Mesendoderm (in vitro differentiated cells): ENCODE measurements around the gene HS1BP3.

ENCODE experiments used
- DNase-seq: peaks from one replicate; pipeline ENCODE4 v3.0.0; 2013
- H2AK5ac ChIP-seq: 2 replicates; pipeline ENCODE4 v1.6.1; 2013; ENCODE audit warnings: low read length, inconsistent platforms
- H2BK120ac ChIP-seq: 2 replicates; pipeline ENCODE4 v1.6.1; 2013; ENCODE audit warnings: low read depth, mild to moderate bottlenecking, low read length, moderate library complexity, mixed read lengths
- H2BK15ac ChIP-seq: replicated peaks from 2 replicates; pipeline ENCODE4 v1.6.1; 2013; ENCODE audit warnings: low read depth, mild to moderate bottlenecking, moderate library complexity
- H2BK5ac ChIP-seq: 2 replicates; pipeline ENCODE4 v1.6.1; 2013; ENCODE audit warnings: low read length, inconsistent platforms
- H3K18ac ChIP-seq: 2 replicates; pipeline ENCODE4 v1.6.1; 2013; ENCODE audit warnings: mild to moderate bottlenecking, low read length, mixed read lengths
- H3K23ac ChIP-seq: one replicate; pipeline ENCODE4 v1.6.1; 2013; ENCODE audit warnings: low read length
- H3K27ac ChIP-seq: 2 replicates; pipeline ENCODE4 v1.5.1; 2013; ENCODE audit warnings: low read depth, mild to moderate bottlenecking, inconsistent platforms, low read length, moderate library complexity
- H3K27me3 ChIP-seq: 2 replicates; pipeline ENCODE4 v1.6.1; 2013; ENCODE audit warnings: low read length, control low read depth, mild to moderate bottlenecking, inconsistent platforms; ENCODE audit not compliant: insufficient read depth, poor library complexity
- H3K36me3 ChIP-seq: 2 replicates; pipeline ENCODE4 v1.6.1; 2013; ENCODE audit warnings: low read length, inconsistent platforms; ENCODE audit not compliant: control insufficient read depth, insufficient read depth
- H3K4ac ChIP-seq: one replicate; pipeline ENCODE4 v1.6.1; 2013; ENCODE audit warnings: low read depth, mild to moderate bottlenecking, low read length, moderate library complexity
- H3K4me1 ChIP-seq: 2 replicates; pipeline ENCODE4 v1.6.1; 2013; ENCODE audit warnings: low read depth, low read length, inconsistent platforms; ENCODE audit not compliant: control insufficient read depth
- H3K4me2 ChIP-seq: 2 replicates; pipeline ENCODE4 v1.6.1; 2013; ENCODE audit warnings: low read length
- H3K4me3 ChIP-seq: 2 replicates; pipeline ENCODE4 v1.5.1; 2013; ENCODE audit warnings: mild to moderate bottlenecking, low read length
- H3K56ac ChIP-seq: one replicate; pipeline ENCODE4 v1.6.1; 2013; ENCODE audit warnings: low read length
- H3K79me1 ChIP-seq: 2 replicates; pipeline ENCODE4 v1.6.1; 2013; ENCODE audit warnings: low read length, inconsistent platforms
- H3K79me2 ChIP-seq: 2 replicates; pipeline ENCODE4 v1.6.1; 2013; ENCODE audit warnings: mild to moderate bottlenecking, low read length; ENCODE audit not compliant: control insufficient read depth, insufficient read depth
- H3K9ac ChIP-seq: 2 replicates; pipeline ENCODE4 v1.6.1; 2013; ENCODE audit warnings: low read length, inconsistent platforms
- H4K5ac ChIP-seq: one replicate; pipeline ENCODE4 v1.6.1; 2013; ENCODE audit warnings: low read length
- H4K8ac ChIP-seq: one replicate; pipeline ENCODE4 v1.6.1; 2013; ENCODE audit warnings: low read depth, mild to moderate bottlenecking, control low read depth, low read length, moderate library complexity
- WGBS: extraction: QIAGEN DNeasy Blood & Tissue Kit; methylation state at CpG from one replicate; pipeline ENCODE4 v1.1.7; 2013; ENCODE audit warnings: low lambda C conversion rate, missing lambda C conversion rate; ENCODE audit not compliant: insufficient coverage; ENCODE audit errors: extremely low coverage; 5-methylcytosine and 5-hydroxymethylcytosine counted together

Gene HS1BP3

DNA sequence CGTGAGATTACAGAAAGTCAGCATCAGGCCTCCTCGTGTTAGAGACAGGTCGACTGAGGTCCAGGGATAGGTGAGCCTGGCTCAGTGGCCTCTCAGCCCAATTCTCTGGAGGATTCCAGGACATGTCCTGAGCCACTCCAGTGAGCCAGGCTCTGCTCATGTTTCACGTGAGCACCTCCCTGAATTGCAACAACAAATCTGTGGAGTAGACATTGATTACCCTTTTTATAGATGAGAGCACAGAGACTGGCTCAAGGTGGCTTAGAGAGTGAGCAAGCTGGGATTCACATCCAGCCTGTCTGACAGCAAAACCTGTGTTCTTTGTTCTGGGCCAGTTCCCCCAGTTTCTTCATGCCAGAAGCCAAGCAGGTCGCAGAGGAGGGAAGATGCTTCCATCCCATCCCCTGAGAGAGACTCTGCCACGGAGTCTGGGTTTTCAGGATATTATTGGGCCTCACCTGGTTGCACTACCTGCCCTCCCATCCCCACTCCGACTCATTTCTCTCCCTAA lies 46.4 kb downstream of the HS1BP3 start:
- no peak overlapping the region for H4K8ac ChIP-seq
- no peak overlapping the region for H4K5ac ChIP-seq
- no peak overlapping the region for H3K4me3 ChIP-seq
- H3K18ac ChIP-seq: no peak overlapping the region
- no peak overlapping the region for H2BK15ac ChIP-seq
- no peak for DNase-seq
- no peak overlapping the region for H2AK5ac ChIP-seq
- no peak overlapping the region for H3K4me2 ChIP-seq
- H3K36me3 ChIP-seq: no peaks in the 10 kb centered on the region
- no peak overlapping the region for H2BK120ac ChIP-seq
- H2BK5ac ChIP-seq: no peak overlapping the region
- H3K9ac ChIP-seq: no peak overlapping the region
- H3K4ac ChIP-seq: no peak overlapping the region
- H3K79me2 ChIP-seq: no peaks in the 10 kb centered on the region
- no peaks in the 10 kb centered on the region for H3K4me1 ChIP-seq
- H3K27me3 ChIP-seq: no peaks in the 10 kb centered on the region
- H3K79me1 ChIP-seq: no peaks in the 10 kb centered on the region
- H3K56ac ChIP-seq: no peak overlapping the region
- no CpG with 5 or more reads among the region's 7 CpGs for WGBS
- H3K27ac ChIP-seq: no peak overlapping the region
- H3K23ac ChIP-seq: no peak overlapping the region

DNA sequence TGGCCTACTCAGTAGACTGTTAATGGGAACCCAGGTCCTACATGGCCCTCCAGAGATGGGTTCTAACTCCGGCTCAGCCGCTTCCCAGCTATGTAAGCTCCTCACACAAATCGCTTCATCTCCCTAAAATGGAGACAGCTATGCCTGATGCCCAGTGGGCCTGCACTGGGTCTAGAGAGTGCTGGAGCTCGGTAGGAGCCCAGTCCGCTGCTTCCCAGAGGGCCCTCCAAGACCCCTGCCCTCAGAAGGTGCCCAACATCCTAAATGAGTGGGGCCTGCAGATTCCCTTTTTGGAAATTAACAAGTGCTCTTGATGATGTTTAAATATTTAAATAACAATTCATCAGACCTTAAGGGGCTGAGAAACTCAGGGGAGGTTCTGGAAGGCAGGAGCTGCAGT lies 47.1 kb downstream of the HS1BP3 start:
- no CpG with 5 or more reads among the region's 5 CpGs for WGBS
- H3K23ac ChIP-seq: no peak overlapping the region
- H3K4me2 ChIP-seq: no peak overlapping the region
- H3K56ac ChIP-seq: no peak overlapping the region
- H2BK15ac ChIP-seq: no peak overlapping the region
- no peak overlapping the region for H4K8ac ChIP-seq
- H3K36me3 ChIP-seq: no peaks in the 10 kb centered on the region
- H2AK5ac ChIP-seq: no peak overlapping the region
- no peaks in the 10 kb centered on the region for H3K4me1 ChIP-seq
- no peak overlapping the region for H4K5ac ChIP-seq
- no peaks in the 10 kb centered on the region for H3K79me2 ChIP-seq
- no peak overlapping the region for H3K9ac ChIP-seq
- H3K27ac ChIP-seq: no peak overlapping the region
- H3K27me3 ChIP-seq: no peaks in the 10 kb centered on the region
- no peak overlapping the region for H3K4ac ChIP-seq
- H3K79me1 ChIP-seq: no peaks in the 10 kb centered on the region
- H2BK5ac ChIP-seq: no peak overlapping the region
- no peak overlapping the region for H3K4me3 ChIP-seq
- H2BK120ac ChIP-seq: no peak overlapping the region
- DNase-seq: no peak
- no peak overlapping the region for H3K18ac ChIP-seq

DNA sequence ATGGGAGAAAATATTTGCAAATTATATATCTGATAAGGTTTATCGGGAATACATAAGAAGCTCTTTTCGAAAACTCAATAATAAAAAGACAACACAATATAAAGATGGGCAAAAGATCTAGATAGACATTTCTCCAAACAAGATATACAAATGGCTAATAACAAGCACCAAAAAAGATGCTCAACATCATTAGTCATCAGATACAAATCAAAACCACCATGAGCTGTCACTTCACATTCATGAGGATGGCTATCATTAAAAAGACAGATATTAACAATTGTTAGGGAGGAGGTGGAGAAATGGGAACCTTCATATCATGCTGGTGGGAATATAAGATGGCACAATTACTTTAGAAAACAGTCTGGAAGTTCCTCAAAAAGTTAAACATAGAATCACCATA lies 48.1 kb downstream of the HS1BP3 start:
- Histone ChIP-seq H2BK15ac (no peak overlapping the region), H4K8ac (no peak overlapping the region), H3K4me2 (no peak overlapping the region), H3K4ac (no peak overlapping the region), H3K4me1 (no peaks in the 10 kb centered on the region), H3K23ac (no peak overlapping the region), H3K27me3 (no peaks in the 10 kb centered on the region), H3K4me3 (no peak overlapping the region), H3K9ac (no peak overlapping the region), H3K79me1 (no peaks in the 10 kb centered on the region), H2BK120ac (no peak overlapping the region), H2BK5ac (no peak overlapping the region), H3K27ac (no peak overlapping the region), H4K5ac (no peak overlapping the region), H3K36me3 (no peaks in the 10 kb centered on the region), H2AK5ac (no peak overlapping the region), H3K18ac (no peak overlapping the region), H3K56ac (no peak overlapping the region), H3K79me2 (no peaks in the 10 kb centered on the region)
- WGBS: no CpG with 5 or more reads among the region's 2 CpGs
- DNase-seq: no peak

- no peak overlapping the region for H2BK5ac ChIP-seq
- H3K18ac ChIP-seq: no peak overlapping the region
Measured at GRCh38 chr2:20600756-20601325, 50.1 kb downstream of the HS1BP3 start.

GRCh38 chr2:20599861-20600461 lies 50.9 kb downstream of the HS1BP3 start:
- H3K4me1 ChIP-seq: peaks cover 3% of the 10 kb centered on the region
- H3K36me3 ChIP-seq: no peaks in the 10 kb centered on the region
- H2BK120ac ChIP-seq: no peak overlapping the region
- H2BK5ac ChIP-seq: no peak overlapping the region
- H2AK5ac ChIP-seq: no peak overlapping the region
- H3K27ac ChIP-seq: no peak overlapping the region
- no peak overlapping the region for H3K4me3 ChIP-seq
- H3K4ac ChIP-seq: peak overlapping the region; percentile 84
- H3K79me2 ChIP-seq: no peaks in the 10 kb centered on the region
- no peaks in the 10 kb centered on the region for H3K27me3 ChIP-seq
- H3K23ac ChIP-seq: no peak overlapping the region
- peak overlapping the region; percentile 0 for H3K56ac ChIP-seq
- no CpG with 5 or more reads among the region's 10 CpGs for WGBS
- no peak overlapping the region for H4K5ac ChIP-seq
- DNase-seq: no peak
- H4K8ac ChIP-seq: no peak overlapping the region
- peak overlapping the region; percentile 41 for H3K18ac ChIP-seq
- H3K4me2 ChIP-seq: no peak overlapping the region
- peak overlapping the region; percentile 41 for H2BK15ac ChIP-seq
- no peak overlapping the region for H3K9ac ChIP-seq
- no peaks in the 10 kb centered on the region for H3K79me1 ChIP-seq

More at GRCh38 chr2:20600756-20601325, 50.1 kb downstream of the HS1BP3 start:
- DNase-seq: no peak
- Histone ChIP-seq H4K8ac (no peak overlapping the region), H3K36me3 (no peaks in the 10 kb centered on the region), H3K4me3 (no peak overlapping the region), H3K4me1 (no peaks in the 10 kb centered on the region), H3K27me3 (no peaks in the 10 kb centered on the region), H2BK15ac (no peak overlapping the region), H2BK120ac (no peak overlapping the region), H3K27ac (no peak overlapping the region), H4K5ac (no peak overlapping the region), H3K4me2 (no peak overlapping the region), H3K23ac (no peak overlapping the region), H3K9ac (no peak overlapping the region), H3K56ac (no peak overlapping the region), H2AK5ac (no peak overlapping the region), H3K79me1 (no peaks in the 10 kb centered on the region), H3K4ac (no peak overlapping the region), H3K79me2 (no peaks in the 10 kb centered on the region)
- no CpG with 5 or more reads among the region's 1 CpG for WGBS
